ENCODE measurements around the gene SLC6A19. TPM values are rescaled to one million over a fixed set of nuclear protein-coding genes. Genes with fewer than 3 reads are reported as not detected.
"Not testable (repeated sequence)": the region's sequence is repeated elsewhere in the genome, so short reads cannot be mapped to it uniquely, and the experiment has no call there.

The SLC6A19 gene
- total RNA-seq (2014; rRNA removed; shearing (Covaris generic)) = not detected in 2 replicates
- polyA plus RNA-seq (2014; cell fraction: nucleus; rRNA removed) = not detected in 2 replicates

DNA sequence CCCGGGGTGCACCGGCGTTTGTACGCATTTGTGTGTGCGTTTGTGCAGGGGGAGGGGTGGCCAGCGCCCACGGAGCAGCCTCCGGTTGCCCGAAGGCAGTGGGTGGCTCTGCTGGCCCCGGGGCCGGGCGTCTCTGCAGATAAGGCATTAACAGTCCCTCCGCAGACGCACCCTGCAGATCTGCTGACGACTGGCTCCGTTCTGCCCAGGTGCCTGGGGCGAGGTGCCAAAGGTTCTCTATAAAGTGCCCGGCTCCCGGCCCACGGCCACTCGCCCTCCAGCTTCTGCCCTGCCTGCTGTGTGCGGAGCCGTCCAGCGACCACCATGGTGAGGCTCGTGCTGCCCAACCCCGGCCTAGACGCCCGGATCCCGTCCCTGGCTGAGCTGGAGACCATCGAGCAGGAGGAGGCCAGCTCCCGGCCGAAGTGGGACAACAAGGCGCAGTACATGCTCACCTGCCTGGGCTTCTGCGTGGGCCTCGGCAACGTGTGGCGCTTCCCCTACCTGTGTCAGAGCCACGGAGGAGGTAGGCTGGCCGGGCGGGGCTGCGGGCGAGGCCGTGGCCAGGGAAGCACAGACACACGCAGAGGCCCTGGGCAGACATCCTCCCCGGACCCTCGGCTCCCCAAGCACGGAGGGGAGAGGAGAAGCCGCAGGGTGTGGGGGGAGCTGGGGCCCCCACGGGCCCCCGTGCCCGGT, at the start of gene SLC6A19:
Gene SLC6A19 (plus strand): TSS at position 269 of the 699 bp plus-strand sequence. CDS start 56 bp downstream, at position 325.
- DNase-seq (ENCODE audit: extremely low read depth, low read depth) = no peak

DNA sequence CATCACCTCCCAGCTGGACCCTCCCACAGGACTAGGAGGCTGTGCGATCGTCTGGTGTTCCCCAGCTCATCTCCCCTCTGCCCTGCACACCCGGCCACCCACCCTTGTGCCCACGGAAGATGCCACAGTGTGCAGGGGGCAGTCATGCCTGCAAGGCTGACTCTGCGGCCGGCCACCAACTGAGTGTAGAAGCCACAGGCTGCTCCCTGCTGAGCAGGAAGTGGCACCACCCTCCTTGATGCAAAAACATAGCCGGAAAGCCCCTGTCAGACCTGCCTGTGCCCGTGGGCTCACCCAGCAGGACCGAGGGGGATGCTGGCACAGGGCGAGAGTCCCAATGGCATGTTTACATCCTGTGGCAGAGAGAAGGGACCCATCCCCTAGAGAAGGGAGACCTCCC, 49.2 kb upstream of the SLC6A19 start:
- no peak for DNase-seq (ENCODE audit: extremely low read depth, low read depth)

DNA sequence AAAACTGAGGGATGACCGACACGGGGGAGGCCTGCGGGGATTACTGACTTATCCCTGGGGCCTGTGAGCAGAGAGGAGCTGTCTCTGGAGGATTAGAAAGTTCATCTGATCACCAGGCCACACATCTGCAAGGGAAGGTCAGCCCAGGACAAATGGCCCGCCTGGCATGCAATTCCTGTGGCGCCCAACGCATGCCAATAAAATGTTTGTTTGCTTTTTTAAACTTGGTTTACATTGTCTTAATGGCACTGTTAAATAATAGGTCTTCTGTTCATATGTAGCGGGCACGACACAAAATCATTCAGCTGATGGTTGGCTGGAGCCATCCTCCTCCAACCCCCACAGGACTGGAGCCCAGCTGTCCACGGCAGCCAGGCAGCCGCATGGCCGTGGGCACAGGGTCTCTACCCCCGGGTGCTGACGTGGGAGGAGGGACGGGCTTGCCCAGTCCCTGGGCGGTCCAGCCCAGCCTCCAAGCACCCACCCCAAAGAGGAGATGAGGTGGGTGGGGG, 48.6 kb upstream of the SLC6A19 start:
- DNase-seq (ENCODE audit: extremely low read depth, low read depth) = no peak

GRCh38 chr5:1153428-1153827, 48.0 kb upstream of the SLC6A19 start:
- no peak for DNase-seq (ENCODE audit: extremely low read depth, low read depth)

DNA sequence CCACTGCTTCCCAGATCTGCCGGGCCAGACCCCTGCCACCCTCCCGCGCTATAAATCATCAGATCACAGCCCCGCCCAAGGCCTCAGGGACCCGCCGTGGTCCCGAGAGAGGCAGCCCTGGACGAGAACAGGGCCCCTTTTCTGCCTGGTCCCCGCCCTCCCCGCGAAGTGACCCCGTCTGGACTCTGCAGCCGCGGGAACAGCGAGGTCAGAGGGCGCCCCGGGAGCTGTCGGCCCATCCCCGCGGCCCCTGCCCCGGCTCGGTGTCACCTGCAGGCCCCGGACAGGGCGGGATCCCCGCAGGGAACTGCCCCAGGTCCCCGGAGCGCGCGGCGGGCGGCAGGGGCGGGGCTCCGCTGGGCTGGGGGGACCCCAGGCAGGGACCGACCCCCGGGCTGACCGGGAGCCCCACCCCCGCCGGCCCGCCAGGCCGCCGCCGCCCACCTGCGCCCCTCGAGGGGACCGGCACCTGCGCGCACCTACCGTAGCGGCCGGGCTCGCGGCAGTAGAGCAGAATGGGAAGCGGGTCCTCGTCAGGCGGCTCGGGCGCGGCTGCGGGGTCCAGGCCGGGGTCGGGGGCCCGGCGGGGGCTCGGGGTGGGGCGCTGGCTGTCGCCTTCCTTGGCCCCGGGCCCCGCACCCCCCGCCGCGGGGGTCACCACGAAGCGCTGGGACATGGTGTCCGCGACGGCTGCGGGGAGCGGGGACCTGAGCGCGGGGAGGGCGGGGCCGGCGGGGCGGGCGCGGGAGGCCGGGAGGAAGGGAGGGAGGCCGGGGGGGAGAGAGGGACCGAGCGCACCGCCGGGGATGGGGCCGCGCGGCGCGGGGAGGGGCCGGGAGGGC, 46.0 kb upstream of the SLC6A19 start:
- DNase-seq (ENCODE audit: extremely low read depth, low read depth) = no peak

DNA sequence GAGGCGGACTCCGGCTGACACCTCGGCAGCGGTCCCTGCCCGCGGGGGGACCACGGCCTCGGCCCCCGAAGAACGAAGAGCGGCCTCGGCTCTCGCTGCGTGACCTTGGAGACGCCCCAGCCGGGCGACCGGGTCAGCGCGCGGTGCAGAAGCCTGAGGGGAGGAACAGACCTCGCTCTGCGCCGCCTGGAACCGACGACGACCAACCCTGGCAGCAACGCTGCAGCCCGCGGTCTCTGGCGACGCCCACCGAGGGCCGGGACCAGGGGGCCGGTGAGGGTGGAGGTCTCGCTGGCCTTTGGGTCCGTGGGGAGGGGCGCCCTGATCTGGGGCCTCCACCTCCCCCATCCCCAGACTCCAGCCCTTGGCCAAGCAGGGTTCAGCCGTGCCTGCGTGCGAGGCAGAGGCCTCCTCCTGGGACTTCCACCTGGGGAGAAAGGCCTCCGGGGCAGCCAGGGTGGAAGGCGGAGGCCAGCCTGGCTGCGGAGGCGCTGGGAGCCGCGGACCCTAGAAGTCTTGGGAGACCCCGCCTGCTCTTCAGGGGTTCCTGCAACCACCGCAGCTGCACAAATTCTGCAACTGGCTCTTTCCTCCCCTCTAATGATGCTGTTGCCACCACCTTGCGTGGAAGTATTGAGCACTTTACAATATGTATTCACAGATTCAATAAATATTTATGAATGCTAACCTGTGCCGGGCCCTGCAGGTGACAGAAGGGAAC, 45.2 kb upstream of the SLC6A19 start:
- no peak for DNase-seq (ENCODE audit: extremely low read depth, low read depth)

DNA sequence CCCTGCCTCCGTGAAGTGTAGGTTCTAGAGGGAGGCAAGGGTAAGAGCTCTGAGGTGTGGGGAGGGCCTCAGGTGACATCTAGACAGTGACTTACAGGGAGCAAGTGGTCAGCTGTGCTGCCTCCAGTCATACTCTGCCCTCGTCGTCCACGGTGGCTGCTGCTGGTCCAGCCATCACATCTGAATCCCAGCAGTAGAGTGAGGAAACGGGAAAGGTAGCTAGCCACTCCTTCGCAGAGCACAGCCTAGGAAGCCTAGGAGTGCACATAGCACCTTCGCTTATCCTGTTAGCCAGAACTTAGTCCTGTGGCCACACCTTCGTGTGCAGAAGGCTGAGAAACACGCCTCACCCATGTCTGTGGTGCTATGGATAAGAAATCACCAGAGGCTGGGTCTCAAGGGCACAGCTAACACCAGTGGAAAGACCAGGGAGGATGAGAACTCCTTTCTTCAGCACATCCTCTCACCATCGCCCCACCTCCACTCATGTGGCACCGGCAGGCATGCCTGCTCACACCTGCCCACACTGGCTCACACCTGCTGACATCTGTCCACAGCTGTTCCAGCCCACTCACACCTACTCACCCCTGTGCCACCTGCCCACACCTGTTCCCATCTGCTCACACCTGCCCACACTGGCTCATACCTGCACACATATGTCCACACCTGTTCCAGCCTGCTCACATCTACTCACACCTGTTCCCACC, 44.5 kb upstream of the SLC6A19 start:
- no peak for DNase-seq (ENCODE audit: extremely low read depth, low read depth)

DNA sequence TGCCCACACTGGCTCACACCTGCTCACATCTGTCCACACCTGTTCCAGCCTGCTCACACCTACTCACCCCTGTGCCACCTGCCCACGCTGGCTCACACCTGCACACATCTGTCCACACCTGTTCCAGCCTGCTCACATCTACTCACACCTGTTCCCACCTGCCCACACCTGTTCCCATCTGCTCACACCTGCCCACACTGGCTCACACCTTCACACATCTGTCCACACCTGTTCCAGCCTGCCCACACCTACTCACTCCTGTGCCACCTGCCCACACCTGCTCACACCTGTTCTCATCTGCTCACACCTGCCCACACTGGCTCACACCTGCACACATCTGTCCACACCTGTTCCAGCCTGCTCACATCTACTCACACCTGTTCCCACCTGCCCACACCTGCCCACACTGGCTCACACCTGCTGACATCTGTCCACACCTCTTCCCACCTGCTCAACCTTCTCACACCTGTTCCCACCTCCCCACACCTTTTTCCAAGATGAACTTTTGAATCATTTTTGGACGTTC, 43.9 kb upstream of the SLC6A19 start:
- not testable (repeated sequence) for DNase-seq (ENCODE audit: extremely low read depth, low read depth)

DNA sequence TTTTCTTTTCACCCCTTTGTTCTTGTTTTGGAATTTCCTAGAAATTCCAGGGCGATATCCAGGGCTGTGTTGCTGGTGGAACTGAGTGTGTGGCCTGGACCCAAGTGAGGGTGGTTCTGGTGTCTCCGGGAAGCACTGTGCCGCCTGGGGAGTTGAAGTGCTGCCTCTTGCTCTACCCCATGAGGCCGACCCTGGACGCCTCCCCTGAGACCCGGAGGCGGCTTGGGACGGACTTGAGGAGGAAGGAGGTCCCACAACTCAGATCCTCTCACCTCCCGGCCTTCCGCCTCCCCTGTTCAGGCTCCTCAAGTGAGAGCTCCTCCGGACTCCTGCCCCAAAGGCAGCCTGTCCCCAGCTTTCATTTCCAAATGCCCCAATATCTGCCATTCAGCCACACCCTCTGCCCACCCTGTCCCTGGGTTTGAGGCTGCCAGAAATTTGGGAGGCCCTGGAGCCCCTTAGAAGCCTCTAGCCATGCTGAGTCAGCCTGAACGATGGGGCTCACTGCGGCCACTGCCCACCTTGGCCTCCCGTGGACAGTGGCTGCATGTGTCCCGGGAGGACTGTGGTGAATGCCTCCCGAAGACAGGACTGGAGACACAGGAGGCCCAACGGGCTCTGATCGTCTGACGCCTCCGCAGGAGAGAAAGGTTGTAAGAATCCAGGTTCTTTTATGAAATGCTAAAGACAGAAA, 42.6 kb upstream of the SLC6A19 start:
- DNase-seq (ENCODE audit: extremely low read depth, low read depth) = no peak

DNA sequence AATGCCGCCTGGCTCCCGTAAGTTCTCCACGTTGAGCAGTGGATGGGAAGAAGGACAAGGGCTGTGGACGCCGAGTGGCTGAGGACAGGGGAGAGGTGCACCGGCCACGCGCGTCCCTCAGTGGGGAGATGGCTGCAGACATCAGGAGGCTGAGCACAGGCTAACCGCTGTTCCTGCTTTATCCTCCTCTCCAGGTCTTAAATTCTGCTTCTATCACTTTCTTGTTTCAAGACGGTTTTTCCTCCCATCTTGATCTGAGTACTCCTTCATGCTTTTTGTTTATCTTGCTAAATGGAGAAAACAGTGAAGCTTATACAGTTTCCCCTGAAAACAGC, 42.1 kb upstream of the SLC6A19 start:
- DNase-seq (ENCODE audit: extremely low read depth, low read depth) = no peak

DNA sequence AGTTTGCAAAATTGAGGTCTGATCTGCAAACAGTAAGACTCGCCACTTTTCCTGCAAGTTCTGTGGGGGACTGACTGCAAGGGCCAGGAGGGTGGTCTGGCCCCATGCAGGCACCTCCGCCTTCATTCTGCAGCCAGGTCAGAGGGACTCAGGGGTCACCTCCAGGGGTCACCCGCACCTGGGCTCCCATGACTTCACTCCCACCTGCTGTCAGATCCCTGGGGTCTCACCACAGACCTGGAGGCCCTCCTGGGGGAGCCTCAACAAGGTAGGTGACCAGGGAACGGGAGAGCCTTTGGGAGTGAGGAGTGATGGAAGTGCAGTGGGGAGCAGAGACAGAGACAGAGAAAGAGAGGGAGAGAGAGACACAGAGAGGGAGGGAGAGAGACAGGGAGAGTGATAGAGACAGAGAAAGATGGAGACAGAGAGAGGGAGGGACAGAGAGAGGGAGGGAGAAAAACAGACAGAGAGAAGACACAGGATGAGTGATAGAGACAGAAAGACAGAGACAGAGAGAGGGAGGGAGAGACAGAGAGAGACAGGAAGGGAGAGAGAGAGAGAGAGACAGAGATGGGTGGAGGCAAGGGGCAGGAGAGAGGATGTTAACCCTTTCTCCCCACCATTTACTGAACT, 41.5 kb upstream of the SLC6A19 start:
- no peak for DNase-seq (ENCODE audit: extremely low read depth, low read depth)

DNA sequence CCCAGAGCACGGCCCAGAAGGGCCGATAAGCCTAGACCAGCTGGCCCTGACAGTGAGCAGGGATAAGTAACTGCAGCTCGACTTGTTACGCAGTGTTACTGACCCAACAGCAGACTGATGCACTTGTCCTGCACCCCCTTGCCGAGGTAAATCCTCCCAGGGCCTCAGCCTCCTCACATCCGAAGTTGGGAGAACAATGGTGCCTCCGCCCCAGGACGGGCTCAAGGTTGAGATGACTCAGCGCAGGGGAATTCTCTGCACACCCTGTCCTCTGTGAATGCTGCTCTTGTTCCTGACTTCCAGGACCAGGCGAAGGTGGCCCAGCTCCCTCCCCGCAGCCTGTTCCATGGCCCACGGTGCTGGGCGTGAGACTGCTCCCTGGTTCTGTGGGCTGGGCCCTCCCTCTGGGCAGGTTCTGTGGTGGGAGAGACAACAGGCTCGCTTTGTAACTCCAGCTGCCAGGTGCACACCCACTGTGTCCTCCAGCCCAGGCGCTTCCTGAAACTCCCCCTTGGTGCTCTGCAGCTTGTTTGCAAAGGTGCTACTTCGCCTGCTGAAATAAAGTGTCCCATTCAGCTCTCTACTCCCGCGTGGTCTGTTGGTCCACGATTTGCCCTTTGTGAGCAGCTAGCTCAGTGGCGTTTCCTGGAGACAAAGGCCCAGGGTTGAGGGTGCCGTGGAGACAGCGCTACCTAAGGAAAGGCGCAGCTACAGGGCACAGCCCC, 40.1 kb upstream of the SLC6A19 start:
- no peak for DNase-seq (ENCODE audit: extremely low read depth, low read depth)

DNA sequence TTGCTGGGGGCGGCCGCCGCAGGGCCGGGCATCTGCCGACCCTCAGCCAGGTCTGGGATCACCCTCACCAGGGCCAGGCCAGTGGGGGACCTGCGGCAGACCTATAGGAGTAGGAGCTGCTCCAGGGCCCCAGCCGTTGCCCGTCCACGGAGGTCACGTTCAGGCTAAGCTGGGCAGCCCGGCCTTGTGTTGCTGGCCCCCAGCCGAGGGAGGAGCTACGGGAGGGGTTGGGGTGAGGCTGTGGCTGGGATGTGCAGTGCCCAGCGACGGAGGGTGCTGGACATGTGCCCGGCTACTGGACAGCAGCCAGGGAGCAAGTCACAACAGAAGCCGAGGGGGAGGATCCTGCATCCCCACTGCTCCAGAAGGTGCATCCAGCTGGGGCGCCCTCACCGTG, 39.6 kb upstream of the SLC6A19 start:
- no peak for DNase-seq (ENCODE audit: extremely low read depth, low read depth)

DNA sequence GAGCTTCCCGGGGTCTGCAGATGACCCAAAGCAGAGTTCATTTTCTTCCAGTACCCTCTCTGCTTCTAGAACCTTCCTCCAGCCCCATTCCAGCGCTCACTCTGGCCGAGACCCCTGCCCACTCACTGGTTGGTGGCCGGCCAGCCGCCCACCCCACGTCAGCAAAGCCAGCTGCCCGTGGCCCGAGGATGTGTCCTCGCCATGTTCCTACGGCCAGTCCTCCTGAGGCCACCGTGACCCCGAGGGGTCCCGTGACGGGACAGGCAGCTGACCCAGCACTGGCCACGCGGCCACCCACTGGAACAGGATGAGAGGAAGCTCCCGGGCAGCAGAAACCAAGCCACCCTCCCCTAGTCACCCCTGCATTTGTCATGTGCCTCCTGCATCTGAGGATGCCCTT, 39.1 kb upstream of the SLC6A19 start:
- no peak for DNase-seq (ENCODE audit: extremely low read depth, low read depth)

- no peak for DNase-seq (ENCODE audit: extremely low read depth, low read depth)
Measured at GRCh38 chr5:1162751-1163150, 38.6 kb upstream of the SLC6A19 start.

- no peak for DNase-seq (ENCODE audit: extremely low read depth, low read depth)
Measured at GRCh38 chr5:1163366-1163765, 38.0 kb upstream of the SLC6A19 start.

DNA sequence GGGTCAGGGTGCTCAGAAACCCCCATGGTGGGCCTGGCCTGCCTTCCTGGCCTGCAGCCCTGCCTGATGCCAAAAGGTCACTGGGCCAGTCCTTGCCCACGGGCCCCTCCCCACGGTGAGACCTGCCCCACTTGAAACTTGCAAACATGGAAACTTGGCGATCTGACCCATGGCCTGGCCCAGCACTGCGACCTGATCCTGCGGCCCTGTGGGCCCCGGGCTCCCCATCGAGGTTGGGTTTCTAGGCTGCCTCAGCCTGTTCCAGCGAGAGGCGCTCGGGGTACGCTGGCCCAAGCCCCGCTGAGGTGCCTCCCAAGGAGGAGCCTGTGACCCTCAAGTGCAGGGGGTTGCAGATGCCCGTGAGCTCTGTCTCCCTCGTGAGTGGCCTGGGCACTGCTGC, 37.5 kb upstream of the SLC6A19 start:
- DNase-seq (ENCODE audit: extremely low read depth, low read depth) = no peak

Data from NCI-H460 (cell line).